ENCODE data around the gene STYXL2.
A peak's percentile ranks its signal among the peaks of the same experiment; 100 is the strongest.

Gene STYXL2

DNA sequence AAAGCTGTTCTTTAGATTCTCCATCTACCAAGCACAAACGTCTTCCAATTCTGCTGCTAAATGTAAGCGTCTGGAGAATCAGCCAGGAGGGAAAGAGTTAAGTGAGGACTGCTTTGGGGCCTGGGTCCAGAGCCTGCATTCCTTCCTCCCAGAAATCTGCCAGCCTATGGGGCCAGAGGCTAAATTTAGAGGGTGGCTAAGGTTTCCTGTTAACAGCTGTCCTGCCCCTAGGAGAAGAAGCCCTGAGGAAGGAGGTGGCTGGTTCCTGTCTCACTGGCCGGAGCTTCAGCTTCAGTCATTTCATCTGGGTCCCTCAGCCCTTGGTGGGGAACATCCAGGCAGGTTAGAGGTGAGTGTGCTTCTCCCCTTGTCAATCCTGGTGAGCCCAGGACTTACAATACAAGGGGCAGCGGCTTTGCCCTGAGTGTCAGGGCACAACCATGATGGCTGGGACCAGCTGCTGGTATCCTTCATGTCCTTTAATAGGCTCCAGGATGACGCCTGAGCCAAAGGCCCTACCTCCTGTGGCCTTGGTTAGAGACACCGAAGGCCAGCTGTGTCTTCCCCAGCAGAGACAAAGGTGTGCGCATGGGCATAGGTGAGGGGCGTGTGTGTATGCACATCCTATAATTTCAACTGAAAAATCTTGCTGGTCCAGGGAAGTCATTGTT lies at the start of gene STYXL2:
Gene STYXL2 (plus strand): TSS at position 230 of the 671 bp plus-strand sequence. CDS start 775 bp downstream, outside the sequence.
- DNase-seq = no peak

DNA sequence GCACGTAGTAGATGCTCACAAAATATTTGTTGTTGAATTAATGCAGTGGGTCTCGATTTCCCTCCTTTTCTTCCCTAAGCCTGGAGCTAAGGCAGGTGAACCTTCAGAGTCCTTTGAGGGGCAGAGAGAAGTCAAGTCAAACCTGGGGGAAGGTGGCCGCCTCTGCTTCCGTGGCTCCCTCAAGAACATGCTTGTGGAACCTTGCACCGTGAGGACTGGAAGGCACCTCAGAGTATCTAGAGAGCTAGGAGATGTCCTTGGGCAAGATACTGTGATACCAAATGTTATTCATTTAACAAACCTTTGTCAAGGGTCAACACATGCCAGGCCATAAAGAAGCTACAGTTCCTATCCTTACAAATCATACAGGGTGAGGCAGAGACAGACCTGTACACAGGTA lies 42.0 kb upstream of the STYXL2 start:
- no peak for DNase-seq

DNA sequence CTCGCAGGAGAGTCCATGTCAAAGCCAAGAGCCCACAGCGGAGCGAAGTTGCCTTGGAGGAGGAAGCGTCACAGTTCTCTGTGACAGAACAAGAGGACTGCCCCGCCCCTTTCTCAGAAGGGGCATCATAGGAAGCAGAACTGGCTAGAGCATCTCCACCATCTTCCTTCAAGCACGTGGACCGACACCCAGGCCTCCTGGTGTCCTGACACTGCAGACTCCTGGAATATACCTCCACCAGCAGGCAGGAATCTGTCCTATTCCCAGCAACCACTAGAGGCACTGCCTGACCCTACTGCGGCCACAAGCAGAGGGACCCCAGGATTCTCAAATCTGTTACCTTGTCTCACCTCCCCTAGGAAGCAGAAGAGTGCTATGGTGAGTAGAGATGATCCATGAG lies 41.5 kb upstream of the STYXL2 start:
- DNase-seq = no peak

DNA sequence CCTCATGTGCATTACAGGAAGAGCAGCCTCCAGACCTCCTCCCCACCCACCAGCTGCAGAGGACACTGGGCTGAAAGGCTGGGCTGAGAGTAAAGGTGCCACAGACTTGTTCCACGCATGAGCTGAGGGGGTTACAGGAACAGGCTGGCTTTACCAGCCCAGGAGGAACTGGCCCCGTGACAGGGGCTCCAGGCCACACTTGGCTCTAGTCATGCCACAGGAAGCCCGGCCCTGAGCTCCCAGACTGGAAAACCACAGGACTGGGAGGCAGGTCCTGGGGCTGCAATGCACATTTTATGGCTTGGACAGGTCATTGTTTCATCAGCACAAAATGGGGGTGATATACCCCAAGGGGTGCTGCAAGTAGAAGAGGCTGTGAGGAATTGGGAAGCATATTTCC lies 39.3 kb upstream of the STYXL2 start:
- no peak for DNase-seq

DNA sequence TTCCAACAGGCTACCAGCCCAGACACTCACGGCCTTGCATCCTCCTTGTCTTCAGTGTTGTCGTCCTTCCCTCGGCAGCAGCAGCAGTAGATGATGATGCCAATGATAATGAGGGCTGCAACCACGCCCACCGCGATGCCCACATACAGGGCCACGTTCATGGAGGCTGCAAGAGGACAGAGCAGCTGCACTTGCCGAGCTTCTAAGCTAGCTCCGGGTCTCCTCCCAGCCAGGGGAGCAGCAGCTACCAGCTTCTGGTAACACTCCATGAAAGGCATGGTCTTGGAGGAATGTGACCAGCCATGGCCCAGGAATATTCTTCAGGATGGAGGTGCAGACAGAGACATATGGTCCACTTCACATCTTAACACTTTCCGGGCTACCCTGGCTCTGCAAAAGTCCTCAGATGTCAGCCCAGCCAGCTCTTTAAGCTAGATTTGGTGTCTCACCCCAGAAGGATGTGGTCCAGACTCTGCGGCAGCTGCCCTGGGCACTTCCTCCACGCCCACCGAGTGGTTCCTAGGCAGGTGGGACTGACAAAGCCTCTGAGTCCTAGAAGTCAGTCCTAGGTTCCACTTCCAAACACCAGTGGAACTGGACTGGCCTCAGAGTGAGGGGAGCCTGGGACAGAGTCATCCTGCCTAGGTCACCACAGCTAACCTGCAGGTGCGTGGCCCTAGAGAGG lies 38.8 kb upstream of the STYXL2 start:
- no peak for DNase-seq

DNA sequence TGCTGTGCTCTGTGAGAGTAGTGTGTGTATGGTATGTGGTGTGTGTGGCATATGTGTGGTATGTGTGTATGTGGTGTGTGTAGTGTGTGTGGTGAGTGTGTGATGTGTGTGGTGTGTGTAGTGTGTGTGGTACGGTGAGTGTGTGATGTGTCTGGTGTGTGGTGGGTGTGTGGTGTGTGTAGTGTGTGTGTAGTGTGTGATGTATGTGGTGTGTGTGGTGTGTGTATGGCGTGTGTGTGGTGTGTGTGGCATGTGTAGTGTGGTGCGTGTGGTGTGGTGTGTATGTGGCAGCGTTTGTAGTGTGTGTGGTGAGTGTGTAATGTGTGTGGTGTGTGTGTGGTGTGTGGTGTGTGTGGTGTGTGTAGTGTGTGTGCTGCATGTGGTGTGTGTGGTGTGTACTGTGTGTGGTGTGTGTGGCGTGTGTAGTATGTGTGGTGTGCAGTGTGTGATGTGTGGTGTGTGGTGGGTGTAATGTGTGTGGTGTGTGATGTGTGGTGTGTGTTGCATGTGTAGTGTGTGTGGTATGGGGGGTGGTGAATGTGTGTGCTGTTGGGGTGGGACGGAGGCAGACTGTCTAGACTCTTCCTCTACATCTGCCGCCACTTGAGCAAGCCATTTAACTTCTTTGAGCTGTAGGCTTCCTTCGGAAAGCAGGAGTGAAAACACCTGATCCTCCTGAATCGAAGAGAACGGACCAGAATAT lies 37.2 kb upstream of the STYXL2 start:
- DNase-seq = no peak

DNA sequence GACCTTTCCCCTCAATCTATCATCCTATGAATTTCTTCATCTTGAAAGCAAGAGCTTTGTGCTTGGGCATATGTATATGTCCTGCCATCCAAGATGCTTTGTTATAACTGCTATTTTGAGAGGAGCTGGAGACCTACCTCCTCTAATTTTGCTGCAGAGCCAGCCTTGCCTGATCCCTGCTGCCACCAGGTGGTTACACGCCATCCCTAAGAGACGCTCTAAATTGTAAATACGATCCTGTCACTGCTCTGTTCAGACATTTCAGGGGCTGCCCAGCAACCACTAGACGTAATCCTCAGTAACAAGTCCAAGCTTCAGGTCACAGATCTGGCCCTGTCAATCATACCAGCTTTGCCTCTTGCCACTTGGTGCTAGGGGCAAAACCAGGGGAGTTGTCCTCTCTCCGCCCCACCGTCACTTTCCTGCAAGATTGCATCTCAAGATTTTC lies 36.6 kb upstream of the STYXL2 start:
- no peak for DNase-seq

DNA sequence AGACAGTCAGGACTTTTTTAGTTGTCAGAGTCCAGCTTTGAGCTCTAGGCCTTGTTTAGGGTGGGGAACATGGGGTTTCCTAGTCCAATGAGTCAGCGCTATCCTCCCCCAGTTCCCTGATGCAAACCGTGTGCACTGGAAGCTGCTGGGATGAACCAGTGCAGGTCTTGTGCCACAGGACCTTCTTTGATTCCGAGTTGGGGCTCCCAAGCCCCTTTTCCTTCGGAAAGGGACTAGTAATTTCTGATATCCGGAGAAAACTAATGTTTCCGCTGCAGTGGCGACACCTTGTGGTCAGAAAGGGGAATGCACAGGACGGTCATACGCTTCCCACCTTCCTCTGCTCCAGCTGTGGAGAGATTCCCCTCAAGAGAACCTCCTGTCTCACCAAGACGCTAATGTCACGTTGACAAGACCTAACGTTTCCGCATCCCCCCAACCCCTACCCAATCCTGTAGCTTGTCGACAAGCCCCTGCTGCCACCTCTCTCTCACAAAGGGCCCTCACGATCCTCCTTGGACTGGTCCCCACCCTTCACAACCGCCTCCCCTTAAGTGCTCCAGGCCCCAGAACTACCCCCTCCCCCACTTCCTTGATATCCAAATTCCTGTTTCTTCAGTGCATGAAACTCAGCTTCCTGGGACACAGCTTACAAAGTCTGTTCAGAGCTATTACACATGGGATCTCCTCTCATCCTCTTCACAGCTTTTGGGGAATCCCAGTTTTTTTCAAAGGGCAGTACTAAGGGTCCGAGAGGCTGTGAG lies 34.6 kb upstream of the STYXL2 start:
- DNase-seq = peak; percentile 75

DNA sequence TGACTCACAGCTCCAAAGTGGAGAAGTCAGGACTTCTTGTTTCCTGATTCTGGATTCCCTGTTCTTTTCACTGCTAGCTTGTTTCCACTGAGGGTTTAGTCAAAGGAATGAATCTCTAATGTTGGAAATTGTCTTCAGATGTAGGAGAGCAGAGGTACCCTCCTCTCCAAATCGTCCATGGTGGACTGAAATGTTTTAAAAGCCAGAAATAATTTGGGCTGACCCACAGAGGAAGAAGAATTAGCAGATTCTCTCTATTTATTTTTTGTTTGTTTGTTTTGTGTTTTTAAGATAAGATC lies 34.1 kb upstream of the STYXL2 start:
- no peak for DNase-seq

DNA sequence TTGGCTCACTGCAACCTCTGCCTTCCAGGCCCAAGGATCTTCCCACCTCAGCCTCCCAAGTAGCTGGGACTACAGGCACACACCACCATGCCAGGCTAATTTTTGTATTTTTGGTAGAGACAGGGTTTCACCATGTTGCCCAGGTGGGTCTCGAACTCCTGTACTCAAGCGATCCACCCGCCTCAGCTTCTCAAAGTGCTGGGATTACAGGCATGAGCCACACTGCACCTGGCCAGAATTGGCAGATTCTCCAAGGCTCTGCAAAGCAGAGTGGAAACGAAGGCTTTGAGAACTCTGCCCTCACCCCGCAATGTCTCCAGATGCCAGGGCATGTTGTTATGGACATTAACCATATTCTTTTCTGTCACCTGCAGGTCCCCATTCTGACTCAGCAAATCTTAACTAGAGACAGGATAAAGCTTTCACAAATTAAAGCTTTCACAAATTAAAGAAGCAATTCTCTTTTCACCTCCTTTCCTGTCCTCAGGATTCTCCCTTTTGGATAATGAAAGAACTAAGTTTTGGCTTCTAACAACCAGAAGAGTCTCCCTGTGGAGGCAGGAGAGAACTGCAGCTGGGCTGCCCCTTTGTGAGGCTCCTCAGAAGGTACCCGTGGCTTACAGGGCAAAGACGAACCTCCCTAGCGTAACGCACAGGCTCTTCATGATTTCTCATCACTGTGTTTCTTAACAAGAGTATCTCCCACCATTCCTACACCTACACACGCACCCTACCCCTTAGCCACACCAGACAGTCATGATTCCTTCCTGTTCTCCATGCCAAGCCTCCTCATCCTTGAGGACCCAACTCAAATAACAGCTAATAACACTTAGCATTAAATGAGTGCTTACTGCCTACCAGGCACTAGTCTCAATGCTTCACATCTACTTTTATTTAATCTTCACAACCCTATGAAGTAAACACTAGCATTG lies 33.5 kb upstream of the STYXL2 start:
- no peak for DNase-seq

DNA sequence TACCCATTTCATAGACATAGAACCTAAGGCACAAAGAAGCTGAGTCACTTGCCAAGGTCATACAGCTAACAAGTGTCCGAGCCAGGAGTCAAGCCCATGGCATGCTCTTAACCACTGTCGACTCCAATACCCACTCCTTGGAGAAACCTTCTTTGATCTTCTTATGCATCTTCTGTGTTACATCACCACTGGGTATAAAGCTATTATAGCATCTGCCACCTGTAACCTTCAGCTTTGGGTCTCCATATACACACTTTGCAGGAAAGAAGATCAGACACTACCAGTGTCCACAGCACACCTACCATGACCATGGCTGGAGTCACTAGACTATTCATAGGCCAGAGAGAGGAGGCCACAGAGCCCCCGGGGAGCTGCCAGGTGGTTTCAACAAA lies 32.8 kb upstream of the STYXL2 start:
- no peak for DNase-seq

DNA sequence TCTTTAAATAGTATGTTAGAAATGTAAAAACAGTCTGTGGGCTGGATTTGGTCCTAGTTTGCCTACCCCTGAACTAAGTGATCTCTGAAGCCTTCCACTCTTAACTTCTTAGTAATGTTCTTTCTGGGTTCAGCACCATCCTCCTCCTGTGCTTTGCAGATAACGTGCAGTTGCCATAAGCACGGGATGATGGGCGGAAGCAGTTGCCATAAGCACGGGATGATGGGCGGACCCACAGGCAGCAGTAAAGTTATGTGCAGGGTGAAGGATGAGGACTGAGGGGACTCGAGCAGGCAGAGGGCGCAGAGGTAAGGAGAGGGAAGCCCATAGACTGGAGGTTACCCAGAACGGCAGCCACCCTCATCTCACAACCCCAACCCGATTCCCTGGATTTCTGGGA lies 29.3 kb upstream of the STYXL2 start:
- no peak for DNase-seq

DNA sequence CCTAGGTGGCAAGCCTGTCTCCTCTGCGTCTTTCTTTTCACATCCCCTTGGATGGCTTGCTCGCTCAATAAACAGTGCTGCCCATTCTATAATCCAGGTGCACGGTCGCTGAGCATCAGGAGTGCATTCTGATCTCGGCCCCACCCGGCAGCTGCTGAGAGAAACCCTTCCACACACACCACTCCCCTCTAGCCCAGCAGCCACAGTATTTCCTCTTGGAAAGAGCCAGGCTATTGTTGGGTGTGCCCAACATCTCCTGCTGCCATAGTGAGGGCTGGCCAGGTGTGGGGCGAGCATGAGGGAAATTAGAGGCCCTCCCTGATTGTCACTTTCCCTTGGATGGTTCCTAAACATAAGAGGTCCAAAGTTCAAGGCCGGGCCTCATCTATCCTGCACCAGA lies 28.4 kb upstream of the STYXL2 start:
- DNase-seq = no peak

DNA sequence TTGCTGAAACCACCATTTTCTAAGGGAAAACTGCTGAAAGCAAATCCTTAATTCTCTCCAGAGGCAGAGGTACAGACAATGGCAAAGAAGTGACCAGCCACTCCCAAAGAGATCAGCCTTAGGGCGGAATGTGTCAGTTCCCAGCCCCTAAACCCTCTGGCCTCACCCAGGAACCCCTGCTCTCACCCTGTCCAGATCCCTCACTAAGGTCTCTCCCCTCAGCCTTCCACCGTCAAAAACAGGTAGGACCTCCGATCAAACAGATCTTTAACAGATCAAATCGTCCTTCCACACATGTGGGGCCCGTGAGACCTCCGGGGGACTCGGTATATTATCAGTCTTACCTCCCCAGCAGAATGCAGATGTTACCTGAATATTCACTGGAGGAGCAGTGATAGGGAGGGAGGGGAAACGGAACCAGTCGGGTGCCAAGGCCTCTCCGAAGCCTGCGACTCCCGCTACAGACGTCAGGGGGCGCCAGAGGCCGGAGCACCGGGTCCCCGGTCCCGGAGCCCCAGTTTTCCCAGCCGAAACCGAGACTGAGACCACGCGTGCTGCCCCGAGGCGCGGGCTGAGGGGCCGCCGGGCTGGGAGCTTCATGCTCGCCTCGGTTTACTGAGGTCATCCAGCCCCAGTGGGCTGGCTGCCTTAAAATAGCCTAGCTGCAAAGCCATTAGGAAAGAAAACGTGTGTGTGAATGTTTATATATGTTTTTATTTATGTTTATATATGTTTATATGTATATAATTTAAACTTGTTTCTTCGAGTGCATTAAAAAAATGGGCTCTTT lies 27.3 kb upstream of the STYXL2 start:
- peak; percentile 80 for DNase-seq

DNA sequence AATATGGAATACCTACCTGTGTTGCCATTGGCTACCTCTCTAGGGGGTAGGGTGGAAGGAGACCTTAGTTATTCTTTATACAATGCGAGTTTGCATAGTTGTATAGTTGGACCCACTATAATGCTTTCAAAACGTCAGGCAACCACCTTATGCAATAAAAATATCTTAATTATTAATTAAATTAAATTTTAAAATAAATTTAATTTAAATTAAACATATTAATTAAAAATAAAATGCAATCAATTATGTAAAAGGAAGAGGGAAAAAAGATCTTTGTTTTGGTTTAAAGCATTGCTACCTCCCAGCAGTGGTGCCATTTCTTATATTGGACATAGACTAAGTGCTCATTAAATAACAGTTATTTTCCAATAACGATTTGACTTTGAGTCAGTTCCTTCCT lies 26.0 kb upstream of the STYXL2 start:
- DNase-seq = no peak

DNA sequence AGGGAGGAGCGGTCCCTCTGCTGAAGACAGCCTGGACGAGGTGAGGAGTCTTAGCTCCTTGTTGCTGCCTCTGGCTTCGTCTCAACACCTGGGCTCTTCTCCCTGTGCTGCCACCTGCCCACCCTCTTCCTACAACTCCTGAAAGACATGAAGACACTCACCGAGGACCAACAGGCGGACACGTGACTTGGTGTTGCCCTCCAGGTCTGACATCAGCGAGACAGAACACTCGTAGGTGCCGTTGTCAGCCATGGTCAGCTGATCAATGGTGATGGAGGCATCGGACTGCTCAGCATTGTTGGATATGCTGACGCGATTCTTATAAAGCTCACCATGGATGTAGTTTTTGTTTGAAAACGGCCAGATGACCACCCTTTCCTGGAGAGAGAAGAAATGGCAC lies 25.1 kb upstream of the STYXL2 start:
- DNase-seq = no peak

DNA sequence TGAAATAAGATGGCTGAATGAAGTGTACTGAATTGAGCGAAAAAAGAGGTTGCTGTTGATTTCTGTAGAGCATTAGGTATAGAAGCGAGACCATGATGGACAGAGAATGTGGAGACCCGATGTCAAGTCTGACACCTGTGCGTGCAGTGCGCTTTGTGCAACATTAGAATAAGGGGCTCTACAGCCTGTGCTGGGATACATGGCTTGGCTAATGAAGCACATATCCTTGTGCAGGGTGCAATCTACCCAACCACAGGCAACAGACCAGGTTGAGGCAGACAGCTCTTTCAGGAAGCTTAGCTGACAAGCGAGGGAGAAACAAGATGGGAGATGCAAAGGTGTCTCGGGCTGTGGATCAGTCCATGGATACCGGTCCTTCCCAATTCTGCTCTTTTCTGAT lies 22.6 kb upstream of the STYXL2 start:
- DNase-seq = no peak

DNA sequence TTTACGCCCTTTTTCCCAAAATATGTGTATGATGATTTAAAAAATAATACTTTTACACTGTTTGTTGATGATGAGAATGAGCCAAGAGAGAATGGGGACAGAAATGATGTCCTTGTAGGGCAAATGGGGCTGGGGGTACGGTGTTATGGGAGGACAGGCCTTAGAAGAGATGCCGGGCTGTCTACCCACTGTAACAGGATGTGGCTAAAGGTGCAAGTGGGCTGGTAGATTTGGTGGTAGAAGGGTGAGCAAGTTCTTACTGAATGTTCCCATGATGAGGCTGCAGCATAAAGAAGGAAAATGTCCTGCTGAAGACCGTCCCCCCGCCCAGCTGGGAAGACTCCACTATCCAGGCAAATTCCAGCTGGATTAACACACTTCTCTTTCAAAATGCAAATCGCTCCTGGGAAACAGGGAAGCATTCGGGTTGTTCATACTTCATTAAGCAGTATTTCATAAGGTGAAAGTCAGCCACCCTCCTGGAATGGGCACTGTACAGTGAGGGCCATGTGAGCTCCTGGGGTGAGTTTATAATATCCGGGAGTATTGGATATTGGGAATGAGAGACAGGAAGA lies 17.7 kb upstream of the STYXL2 start:
- DNase-seq = no peak

DNA sequence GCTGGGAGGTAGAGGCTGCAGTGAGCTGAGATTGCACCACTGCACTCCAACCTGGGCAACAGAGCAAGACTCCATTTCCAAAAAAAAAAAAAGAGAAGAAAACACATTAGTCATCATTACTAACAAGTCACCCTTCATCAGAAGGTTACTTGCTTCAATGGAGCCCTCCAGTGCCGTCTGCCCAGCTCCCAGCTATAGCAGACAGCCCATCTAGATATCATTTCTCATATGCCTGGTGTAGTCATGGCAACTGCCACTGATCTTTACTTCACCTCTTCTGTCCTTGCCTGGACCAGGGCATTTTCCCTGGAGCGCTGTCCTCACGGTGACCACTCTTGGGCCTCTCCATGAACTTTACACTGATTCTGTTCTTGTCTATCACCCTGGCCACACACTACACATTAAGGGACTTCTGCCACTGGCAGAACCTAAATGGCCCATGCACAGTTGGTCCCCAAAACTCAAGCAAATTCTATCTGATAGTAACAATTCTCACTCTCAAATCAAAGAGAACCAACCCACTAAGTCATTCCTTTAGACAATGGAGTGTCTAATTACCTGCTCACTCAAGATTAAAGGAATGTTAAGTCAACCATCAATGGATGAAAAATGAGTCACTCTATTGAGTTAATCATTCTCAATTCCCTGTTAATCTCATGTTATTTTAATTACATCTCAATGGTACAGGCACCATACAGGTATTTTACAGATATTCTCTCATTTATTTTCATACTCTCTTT lies 16.6 kb upstream of the STYXL2 start:
- DNase-seq = no peak

DNA sequence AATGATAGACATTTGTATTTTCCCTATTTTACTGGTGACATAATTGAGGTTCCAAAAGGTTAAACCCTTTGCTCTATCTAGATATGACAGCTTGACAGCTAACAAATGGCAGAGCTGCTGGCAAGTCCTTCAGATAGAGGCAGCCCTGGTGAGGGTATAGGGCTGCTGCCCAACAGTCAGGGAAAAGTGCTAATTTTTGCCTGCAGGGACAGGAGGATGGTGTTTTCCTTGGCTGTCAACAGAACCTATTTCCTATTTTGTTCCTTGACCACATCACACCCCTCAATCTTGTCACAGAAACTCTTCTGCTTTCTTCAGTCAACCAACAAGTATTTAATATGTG lies 16.0 kb upstream of the STYXL2 start:
- no peak for DNase-seq
